Measurements from ENCODE around the gene PRR3. TPM values are rescaled to one million over a fixed set of nuclear protein-coding genes. Genes with fewer than 3 reads are reported as not detected.
A peak's percentile ranks its signal among the peaks of the same experiment; 100 is the strongest.
"Not testable (repeated sequence)": the region's sequence is repeated elsewhere in the genome, so short reads cannot be mapped to it uniquely, and the experiment has no call there.

PRR3 gene
- total RNA-seq, 1 experiment from 2014 or later = 16.5 TPM

- H3K4me3 ChIP-seq (ENCODE audit: low read depth in 2 of 2, low read length in 2 of 2); H3K27me3 ChIP-seq (ENCODE audit: control insufficient read depth, insufficient read depth, low read length); BruUV-seq (replicated peaks); H3K9me3 ChIP-seq (ENCODE audit: control insufficient read depth, insufficient read depth, low read depth, low read length); H3K27ac ChIP-seq (ENCODE audit: low read length); in situ Hi-C loops (cut with HindIII; ENCODE audit: low pct_unique_long_range_greater_than_20kb, low sequenced_read_pairs); H3K4me1 ChIP-seq (ENCODE audit: control insufficient read depth, insufficient read depth, low read length); H3K36me3 ChIP-seq (ENCODE audit: control insufficient read depth, insufficient read depth, low read length): not testable (repeated sequence)
- intact Hi-C loops (cut with micrococcal nuclease; ENCODE audit: unreplicated experiment) = loop anchor here (5.0 kb wide), 1 partner anchor 115 kb away; no protein-coding TSS in a partner anchor
- ChIA-PET CTCF (interaction anchor here (0.6 to 3.7 kb wide), 6 partner anchors 53 to 482 kb away, joined by 3 to 16 read pairs (median 3); no protein-coding TSS in a partner anchor), POLR2A (interaction anchor here (1.0 to 2.6 kb wide), 2 partner anchors 16 to 20 kb away, joined by 4 to 8 read pairs; no protein-coding TSS in a partner anchor)
- TF ChIP-seq, protein P1, sequence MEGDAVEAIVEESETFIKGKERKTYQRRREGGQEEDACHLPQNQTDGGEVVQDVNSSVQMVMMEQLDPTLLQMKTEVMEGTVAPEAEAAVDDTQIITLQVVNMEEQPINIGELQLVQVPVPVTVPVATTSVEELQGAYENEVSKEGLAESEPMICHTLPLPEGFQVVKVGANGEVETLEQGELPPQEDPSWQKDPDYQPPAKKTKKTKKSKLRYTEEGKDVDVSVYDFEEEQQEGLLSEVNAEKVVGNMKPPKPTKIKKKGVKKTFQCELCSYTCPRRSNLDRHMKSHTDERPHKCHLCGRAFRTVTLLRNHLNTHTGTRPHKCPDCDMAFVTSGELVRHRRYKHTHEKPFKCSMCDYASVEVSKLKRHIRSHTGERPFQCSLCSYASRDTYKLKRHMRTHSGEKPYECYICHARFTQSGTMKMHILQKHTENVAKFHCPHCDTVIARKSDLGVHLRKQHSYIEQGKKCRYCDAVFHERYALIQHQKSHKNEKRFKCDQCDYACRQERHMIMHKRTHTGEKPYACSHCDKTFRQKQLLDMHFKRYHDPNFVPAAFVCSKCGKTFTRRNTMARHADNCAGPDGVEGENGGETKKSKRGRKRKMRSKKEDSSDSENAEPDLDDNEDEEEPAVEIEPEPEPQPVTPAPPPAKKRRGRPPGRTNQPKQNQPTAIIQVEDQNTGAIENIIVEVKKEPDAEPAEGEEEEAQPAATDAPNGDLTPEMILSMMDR (IDR thresholded peaks at IDR 0.05) = peak; percentile 89
- TF ChIP-seq POLR2AphosphoS5 (IDR thresholded peaks at IDR 0.05; ENCODE audit: low read depth, low read length) = peak; percentile 41; the same call in 1 of the 2 replicates
- peak; percentile 80 for DNase-seq (ENCODE audit: low read depth, low spot score)
- peak; percentile 88 for ATAC-seq
Measured at GRCh38 chr6:30597315-30598144, 40.4 kb downstream of the PRR3 start.

DNA sequence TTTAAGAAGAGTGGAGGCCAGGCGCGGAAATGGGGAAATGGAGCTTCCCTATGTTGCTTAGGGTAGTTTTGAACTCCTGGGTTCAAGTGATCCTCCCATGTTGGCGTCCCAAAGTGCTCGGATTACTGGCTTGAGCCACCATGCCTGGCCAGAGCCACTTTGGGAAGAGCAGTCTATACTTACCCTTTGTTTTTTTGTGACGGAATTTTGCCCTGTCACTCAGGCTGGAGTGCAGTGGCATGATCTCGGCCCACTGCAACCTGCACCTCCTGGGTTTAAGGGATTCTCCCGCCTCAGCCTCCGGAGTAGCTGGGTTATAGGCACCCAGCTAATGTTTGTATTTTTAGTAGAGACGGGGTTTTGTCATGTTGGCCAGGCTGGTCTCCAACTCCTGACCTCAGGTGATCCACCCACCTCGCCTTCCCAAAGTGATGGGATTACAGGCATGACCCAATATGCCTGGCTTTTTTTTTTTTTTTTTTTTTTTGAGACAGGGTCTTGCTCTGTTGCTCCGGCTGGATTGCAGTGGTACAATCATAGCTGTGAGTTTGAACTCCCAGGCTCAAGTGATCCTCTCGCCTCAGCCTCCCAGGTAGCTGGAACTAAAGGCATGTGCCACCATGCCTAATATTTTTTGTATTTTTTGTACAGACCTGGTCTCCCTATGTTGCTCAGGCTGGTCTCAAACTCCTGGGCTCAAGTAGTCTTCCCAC is 42.0 kb downstream of the PRR3 start:
- Histone ChIP-seq H3K4me1 (ENCODE audit: control insufficient read depth, insufficient read depth, low read length) (no peaks in the 10 kb centered on the region), H3K4me3 (ENCODE audit: low read depth in 2 of 2, low read length in 2 of 2) (no peak overlapping the region), H3K36me3 (ENCODE audit: control insufficient read depth, insufficient read depth, low read length) (peaks cover 5% of the 10 kb centered on the region; the same call in 1 of the 2 replicates), H3K27me3 (ENCODE audit: control insufficient read depth, insufficient read depth, low read length) (no peaks in the 10 kb centered on the region), H3K9me3 (ENCODE audit: control insufficient read depth, insufficient read depth, low read depth, low read length) (no peaks in the 10 kb centered on the region), H3K27ac (ENCODE audit: low read length) (no peak overlapping the region)
- intact Hi-C loops (cut with micrococcal nuclease; ENCODE audit: unreplicated experiment) (loop anchor here (5.0 kb wide), 1 partner anchor 117 kb away; no protein-coding TSS in a partner anchor), in situ Hi-C loops (cut with HindIII; ENCODE audit: low pct_unique_long_range_greater_than_20kb, low sequenced_read_pairs) (no loop called here)
- DNase-seq (ENCODE audit: low read depth, low spot score) (no peak), ATAC-seq (peak; percentile 14)
- no TSS peak for BruUV-seq (replicated peaks)
- ChIA-PET CTCF (interaction anchor here (0.6 to 3.7 kb wide), 2 partner anchors 58 to 178 kb away, joined by 14 to 16 read pairs; no protein-coding TSS in a partner anchor), POLR2A (interaction anchor here (0.6 to 2.6 kb wide), 3 partner anchors 12 to 14 kb away, joined by 3 to 8 read pairs (median 3); no protein-coding TSS in a partner anchor)
- TF ChIP-seq, protein P1 (IDR thresholded peaks at IDR 0.05) = no peak
- TF ChIP-seq POLR2AphosphoS5 (IDR thresholded peaks at IDR 0.05; ENCODE audit: low read depth, low read length) = no peak; the same call in 1 of the 2 replicates
- TF ChIP-seq, protein P2, sequence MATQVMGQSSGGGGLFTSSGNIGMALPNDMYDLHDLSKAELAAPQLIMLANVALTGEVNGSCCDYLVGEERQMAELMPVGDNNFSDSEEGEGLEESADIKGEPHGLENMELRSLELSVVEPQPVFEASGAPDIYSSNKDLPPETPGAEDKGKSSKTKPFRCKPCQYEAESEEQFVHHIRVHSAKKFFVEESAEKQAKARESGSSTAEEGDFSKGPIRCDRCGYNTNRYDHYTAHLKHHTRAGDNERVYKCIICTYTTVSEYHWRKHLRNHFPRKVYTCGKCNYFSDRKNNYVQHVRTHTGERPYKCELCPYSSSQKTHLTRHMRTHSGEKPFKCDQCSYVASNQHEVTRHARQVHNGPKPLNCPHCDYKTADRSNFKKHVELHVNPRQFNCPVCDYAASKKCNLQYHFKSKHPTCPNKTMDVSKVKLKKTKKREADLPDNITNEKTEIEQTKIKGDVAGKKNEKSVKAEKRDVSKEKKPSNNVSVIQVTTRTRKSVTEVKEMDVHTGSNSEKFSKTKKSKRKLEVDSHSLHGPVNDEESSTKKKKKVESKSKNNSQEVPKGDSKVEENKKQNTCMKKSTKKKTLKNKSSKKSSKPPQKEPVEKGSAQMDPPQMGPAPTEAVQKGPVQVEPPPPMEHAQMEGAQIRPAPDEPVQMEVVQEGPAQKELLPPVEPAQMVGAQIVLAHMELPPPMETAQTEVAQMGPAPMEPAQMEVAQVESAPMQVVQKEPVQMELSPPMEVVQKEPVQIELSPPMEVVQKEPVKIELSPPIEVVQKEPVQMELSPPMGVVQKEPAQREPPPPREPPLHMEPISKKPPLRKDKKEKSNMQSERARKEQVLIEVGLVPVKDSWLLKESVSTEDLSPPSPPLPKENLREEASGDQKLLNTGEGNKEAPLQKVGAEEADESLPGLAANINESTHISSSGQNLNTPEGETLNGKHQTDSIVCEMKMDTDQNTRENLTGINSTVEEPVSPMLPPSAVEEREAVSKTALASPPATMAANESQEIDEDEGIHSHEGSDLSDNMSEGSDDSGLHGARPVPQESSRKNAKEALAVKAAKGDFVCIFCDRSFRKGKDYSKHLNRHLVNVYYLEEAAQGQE (IDR thresholded peaks at IDR 0.05; ENCODE audit: insufficient read depth in 1 of 2, low read depth in 2 of 2, low read length in 1 of 2) = no peak
- no peak for TF ChIP-seq SIN3A (IDR thresholded peaks at IDR 0.05; ENCODE audit: borderline replicate concordance, insufficient read depth, low read depth, low read length)
- TF ChIP-seq TCF7L2 (IDR thresholded peaks at IDR 0.05; ENCODE audit: low read depth, low read length) = no peak

All from Panc1 (cell line).